CD4-positive, alpha-beta memory T cell (primary cell): ENCODE results near the gene TBPL1. TPM values are rescaled to one million over a fixed set of nuclear protein-coding genes. Genes with fewer than 3 reads are reported as not detected.

Experiments
- CTCF ChIA-PET: fragments of 350-600 bp; sonication (Branson Sonifier 250); formaldehyde crosslinking; loops from one replicate; lab custom pipeline; 2021; ENCODE audit warnings: inconsistent platforms; ENCODE audit not compliant: partially characterized antibody; lab: Charles Lee
- POLR2A ChIA-PET: fragments of 350-600 bp; sonication (Branson Sonifier 250); formaldehyde crosslinking; loops from one replicate; lab custom pipeline; 2021; ENCODE audit not compliant: partially characterized antibody; lab: Charles Lee
- DNase-seq, 5 donors: peaks; one replicate each; pipeline versions ENCODE4 v3.0.0 to v3.0.0-alpha.2; 2020 to 2022; ENCODE audit warnings: mixed read lengths in 1 of 5
- H3K27ac ChIP-seq: one replicate; pipeline ENCODE4 v1.7.0; 2013; ENCODE audit warnings: low read depth, low read length
- H3K27me3 ChIP-seq: 2 replicates; pipeline ENCODE4 v1.7.0; 2013; ENCODE audit warnings: mild to moderate bottlenecking, low read length, moderate library complexity; ENCODE audit not compliant: insufficient read depth
- H3K36me3 ChIP-seq: 2 replicates; pipeline ENCODE4 v1.7.0; 2013; ENCODE audit warnings: mild to moderate bottlenecking, low read length, moderate library complexity; ENCODE audit not compliant: insufficient read depth
- H3K4me1 ChIP-seq: 2 replicates; pipeline ENCODE4 v1.7.0; 2013; ENCODE audit warnings: mild to moderate bottlenecking, low read length, moderate library complexity; ENCODE audit not compliant: insufficient read depth
- H3K4me3 ChIP-seq, 2 donors: one replicate each; pipeline ENCODE4 v1.7.0; 2013; ENCODE audit warnings: low read length in 2 of 2, mild to moderate bottlenecking in 1 of 2
- H3K9me3 ChIP-seq, 2 donors: one replicate each; pipeline ENCODE4 v1.7.0; 2013; ENCODE audit warnings: low read length in 2 of 2, control low read depth in 1 of 2; ENCODE audit not compliant: control insufficient read depth in 1 of 2
- H3K27ac Mint-ChIP-seq, 7 donors: one replicate each; pipeline ENCODE4 v1.8.0; 2020 to 2021; ENCODE audit warnings: mixed read lengths in 7 of 7, mild to moderate bottlenecking in 6 of 7, inconsistent platforms in 3 of 7, moderate library complexity in 3 of 7
- H3K27me3 Mint-ChIP-seq, 2 donors: one replicate each; pipeline ENCODE4 v1.8.0; 2020 to 2021; ENCODE audit warnings: mixed read lengths in 2 of 2
- H3K36me3 Mint-ChIP-seq, 2 donors: one replicate each; pipeline ENCODE4 v1.8.0; 2020 to 2021; ENCODE audit warnings: mixed read lengths in 2 of 2, inconsistent platforms in 1 of 2, mild to moderate bottlenecking in 1 of 2
- H3K4me1 Mint-ChIP-seq, 4 donors: one replicate each; pipeline ENCODE4 v1.8.0; 2020 to 2021; ENCODE audit warnings: mixed read lengths in 4 of 4, mild to moderate bottlenecking in 1 of 4
- H3K4me3 Mint-ChIP-seq, 8 donors: one replicate each; pipeline ENCODE4 v1.8.0; 2020 to 2021; ENCODE audit warnings: mixed read lengths in 8 of 8, mild to moderate bottlenecking in 7 of 8, moderate library complexity in 6 of 8, inconsistent platforms in 3 of 8
- H3K9me3 Mint-ChIP-seq, 8 donors: one replicate each; pipeline ENCODE4 v1.8.0; 2020 to 2021; ENCODE audit warnings: mixed read lengths in 8 of 8, mild to moderate bottlenecking in 5 of 8, inconsistent platforms in 3 of 8, moderate library complexity in 1 of 8
- intact Hi-C: fragments of 100-400 bp; cut with micrococcal nuclease; formaldehyde crosslinking; loops from one replicate; pipeline ENCODE4 v1.15.1; 2023
- polyA plus RNA-seq, 2 donors: library from polyadenylated mRNA; unstranded; fragments of 300-500 nt; fragmentation: Illumina TruSeq; gene quantifications; one replicate each; pipeline ENCODE4 v1.2.3, GENCODE V29; 2021
- total RNA-seq, 2 experiments: library from RNA; stranded (reverse); gene quantifications; one replicate each; pipeline ENCODE4 v1.2.3, GENCODE V29; 2021

The TBPL1 gene
- total and polyA plus RNA-seq, 4 experiments from 2014 or later: 34.8 to 77.2 (median 47.2) TPM

GRCh38 chr6:133953634-133954415, 801 bp downstream of the TBPL1 start:
- Histone ChIP-seq H3K27ac (peak overlapping the region; percentile 65), H3K9me3 (no peaks in the 10 kb centered on the region), H3K4me1 (peaks cover 56% of the 10 kb centered on the region), H3K27me3 (no peaks in the 10 kb centered on the region), H3K36me3 (no peaks in the 10 kb centered on the region), H3K4me3 (peak overlapping the region; percentile 12 to 97)
- Mint-ChIP-seq H3K4me1 (peaks cover 39 to 61% (median 45%) of the 10 kb centered on the region in 4 donors), H3K27me3 (no peaks in the 10 kb centered on the region), H3K36me3 (peaks cover 0 to 14% of the 10 kb centered on the region in 2 donors), H3K9me3 (no peaks in the 10 kb centered on the region), H3K4me3 (peak overlapping the region; percentile 89 to 99 (median 97)), H3K27ac (peak overlapping the region; percentile 90 to 96 (median 92))
- CTCF ChIA-PET: interaction anchor here (0.9 to 4.6 kb wide), 11 partner anchors 9 to 111 kb away, joined by 3 to 37 read pairs (median 4); no protein-coding TSS in a partner anchor
- POLR2A ChIA-PET: interaction anchor here (0.6 to 2.5 kb wide), 15 partner anchors 9 to 1441 kb away, joined by 3 to 12 read pairs (median 4); partner anchors contain the start of genes HBS1L, RPS12 and STX7
- DNase-seq: peak in 1 of 5 donors; percentile 17
- intact Hi-C loops: loop anchor here (1.0 to 10.0 kb wide), 4 partner anchors 19 to 1541 kb away; partner anchors contain the start of genes AHI1 and RPS12

GRCh38 chr6:133954657-133955576, 1.9 kb downstream of the TBPL1 start:
- intact Hi-C loops: loop anchor here (10.0 kb wide), 1 partner anchor 1540 kb away; the partner anchor contains the start of gene AHI1
- Histone ChIP-seq H3K36me3 (no peaks in the 10 kb centered on the region), H3K4me1 (peaks cover 66% of the 10 kb centered on the region), H3K4me3 (no peak overlapping the region), H3K27ac (no peak overlapping the region), H3K9me3 (no peaks in the 10 kb centered on the region), H3K27me3 (no peaks in the 10 kb centered on the region)
- Mint-ChIP-seq H3K27ac (peak overlapping the region; percentile 14 to 92 (median 73)), H3K36me3 (peaks cover 0 to 14% of the 10 kb centered on the region in 2 donors), H3K27me3 (no peaks in the 10 kb centered on the region), H3K4me1 (peaks cover 46 to 72% (median 55%) of the 10 kb centered on the region in 4 donors), H3K9me3 (no peaks in the 10 kb centered on the region), H3K4me3 (peak overlapping the region; percentile 33 to 99 (median 97))
- no peak for DNase-seq
- CTCF ChIA-PET: interaction anchor here (0.6 to 4.6 kb wide), 11 partner anchors 8 to 199 kb away, joined by 3 to 37 read pairs (median 3); no protein-coding TSS in a partner anchor
- POLR2A ChIA-PET: interaction anchor here (1.2 to 1.9 kb wide), 2 partner anchors 8 to 10 kb away, joined by 3 to 10 read pairs; no protein-coding TSS in a partner anchor

- no peaks in the 10 kb centered on the region for H3K9me3 ChIP-seq
- ChIA-PET CTCF (interaction anchor here (0.8 to 4.6 kb wide), 5 partner anchors 18 to 106 kb away, joined by 3 to 37 read pairs (median 3); no protein-coding TSS in a partner anchor), POLR2A (interaction anchor here (1.1 kb wide), 1 partner anchor 10 kb away, joined by 3 read pairs; no protein-coding TSS in a partner anchor)
- no peak for DNase-seq
- Mint-ChIP-seq H3K27ac (peak overlapping the region in 3 of 7 donors; percentile 5 to 44 (median 35)), H3K9me3 (no peaks in the 10 kb centered on the region), H3K27me3 (no peaks in the 10 kb centered on the region), H3K4me1 (peaks cover 52 to 80% (median 61%) of the 10 kb centered on the region in 4 donors), H3K4me3 (peak overlapping the region in 6 of 8 donors; percentile 15 to 99 (median 96)), H3K36me3 (peaks cover 0 to 14% of the 10 kb centered on the region in 2 donors)
- peaks cover 73% of the 10 kb centered on the region for H3K4me1 ChIP-seq
- H3K27ac ChIP-seq: no peak overlapping the region
- H3K36me3 ChIP-seq: no peaks in the 10 kb centered on the region
- intact Hi-C loops: loop anchor here (10.0 kb wide), 1 partner anchor 1539 kb away; the partner anchor contains the start of gene AHI1
- H3K4me3 ChIP-seq: no peak overlapping the region
- no peaks in the 10 kb centered on the region for H3K27me3 ChIP-seq
Observed at GRCh38 chr6:133955582-133956415, 2.8 kb downstream of the TBPL1 start.

- ChIA-PET POLR2A (interaction anchor here (1.1 kb wide), 1 partner anchor 9 kb away, joined by 3 read pairs; no protein-coding TSS in a partner anchor), CTCF (interaction anchor here (1.2 to 2.7 kb wide), 2 partner anchors 20 to 32 kb away, joined by 3 to 7 read pairs; no protein-coding TSS in a partner anchor)
- Histone ChIP-seq H3K4me1 (peaks cover 73% of the 10 kb centered on the region), H3K36me3 (no peaks in the 10 kb centered on the region), H3K4me3 (no peak overlapping the region), H3K27me3 (no peaks in the 10 kb centered on the region), H3K9me3 (no peaks in the 10 kb centered on the region), H3K27ac (no peak overlapping the region)
- peaks cover 48 to 79% (median 61%) of the 10 kb centered on the region in 4 donors for H3K4me1 Mint-ChIP-seq
- H3K36me3 Mint-ChIP-seq: peaks cover 0 to 14% of the 10 kb centered on the region in 2 donors
- H3K9me3 Mint-ChIP-seq: no peaks in the 10 kb centered on the region
- H3K4me3 Mint-ChIP-seq: peak overlapping the region in 2 of 8 donors; percentile 18 to 25
- H3K27ac Mint-ChIP-seq: peak overlapping the region in 3 of 7 donors; percentile 5 to 44 (median 20)
- intact Hi-C loops: loop anchor here (10.0 kb wide), 1 partner anchor 1538 kb away; the partner anchor contains the start of gene AHI1
- DNase-seq: no peak
- no peaks in the 10 kb centered on the region for H3K27me3 Mint-ChIP-seq
Observed at GRCh38 chr6:133956416-133957049, 3.5 kb downstream of the TBPL1 start.

GRCh38 chr6:133957227-133957626, 4.2 kb downstream of the TBPL1 start:
- no peak overlapping the region for H3K4me3 ChIP-seq
- H3K4me1 Mint-ChIP-seq: peaks cover 53 to 83% (median 66%) of the 10 kb centered on the region in 4 donors
- intact Hi-C loops: loop anchor here (10.0 kb wide), 1 partner anchor 1538 kb away; the partner anchor contains the start of gene AHI1

More at GRCh38 chr6:133957227-133957626, 4.2 kb downstream of the TBPL1 start:
- Mint-ChIP-seq H3K36me3 (peaks cover 0 to 14% of the 10 kb centered on the region in 2 donors), H3K27me3 (no peaks in the 10 kb centered on the region), H3K9me3 (no peaks in the 10 kb centered on the region), H3K4me3 (peak overlapping the region in 1 of 8 donors; percentile 18), H3K27ac (peak overlapping the region in 1 of 7 donors; percentile 11)
- DNase-seq: no peak
- Histone ChIP-seq H3K4me1 (peaks cover 78% of the 10 kb centered on the region), H3K36me3 (no peaks in the 10 kb centered on the region), H3K9me3 (no peaks in the 10 kb centered on the region), H3K27ac (no peak overlapping the region), H3K27me3 (no peaks in the 10 kb centered on the region)
- ChIA-PET POLR2A (no interaction called here), CTCF (interaction anchor here (1.6 to 1.7 kb wide), 2 partner anchors 33 to 39 kb away, joined by 4 to 9 read pairs; no protein-coding TSS in a partner anchor)
